ENCODE measurements around the gene EYA2. TPM values are rescaled to one million over a fixed set of nuclear protein-coding genes. Genes with fewer than 3 reads are reported as not detected.

Gene EYA2
- total RNA-seq, 1 experiment from 2014 or later: 0.74 TPM

GRCh38 chr20:47041396-47041899 is 146.8 kb downstream of the EYA2 start:
- no peak overlapping the region for H3K18ac ChIP-seq (ENCODE audit: insufficient read length, low read depth, low read length)
- H3K27ac ChIP-seq (ENCODE audit: insufficient read length, low read depth, low read length): no peak overlapping the region
- peaks cover 11% of the 10 kb centered on the region in 2 experiments for H3K9me3 Mint-ChIP-seq
- no peak for DNase-seq
- H2BK5ac ChIP-seq (ENCODE audit: insufficient read length, low read length): no peak overlapping the region
- H2BK12ac ChIP-seq (ENCODE audit: insufficient read length, low read depth, low read length): no peak overlapping the region
- H3K23ac ChIP-seq (ENCODE audit: insufficient read length, low read depth, low read length): no peak overlapping the region
- H3K27ac Mint-ChIP-seq: no peak overlapping the region
- H2AFZ ChIP-seq (ENCODE audit: low read length): no peak overlapping the region
- H3K27me3 Mint-ChIP-seq (ENCODE audit: low read depth): peaks cover 3% of the 10 kb centered on the region
- no peaks in the 10 kb centered on the region for H3K36me3 Mint-ChIP-seq (ENCODE audit: insufficient read depth in 1 of 3, low read depth in 3 of 3)
- H2AK5ac ChIP-seq (ENCODE audit: insufficient read length, low read length): no peak overlapping the region
- H3K27me3 ChIP-seq (ENCODE audit: insufficient read depth, low read length): no peaks in the 10 kb centered on the region
- H3K4me1 ChIP-seq (ENCODE audit: insufficient read depth, low read length): no peaks in the 10 kb centered on the region
- H3K4ac ChIP-seq (ENCODE audit: low read depth, low read length): no peak overlapping the region
- H3K14ac ChIP-seq (ENCODE audit: insufficient read depth, low read length): no peak overlapping the region
- WGBS (ENCODE audit: extremely low coverage, insufficient read length, low lambda C conversion rate): no CpG with 5 or more reads among the region's 4 CpGs
- no peak overlapping the region for H4K8ac ChIP-seq (replicated peaks; ENCODE audit: insufficient read length, low read depth, low read length)
- H4K20me1 ChIP-seq (ENCODE audit: control insufficient read depth, insufficient read depth, insufficient read length): no peaks in the 10 kb centered on the region
- no peak overlapping the region for H2BK120ac ChIP-seq (ENCODE audit: low read depth, low read length, poor library complexity, severe bottlenecking)
- H4K5ac ChIP-seq (ENCODE audit: insufficient read length, low read depth, low read length): no peak overlapping the region
- H3K56ac ChIP-seq (ENCODE audit: insufficient read length, low read depth, low read length): no peak overlapping the region
- no peaks in the 10 kb centered on the region for H3K23me2 ChIP-seq (ENCODE audit: insufficient read length, low read depth, low read length, poor library complexity, severe bottlenecking)
- no peaks in the 10 kb centered on the region for H3K9me3 ChIP-seq (ENCODE audit: control insufficient read depth, low read depth, low read length)
- H3T11ph ChIP-seq (ENCODE audit: low read length): no peak overlapping the region
- peaks cover 8 to 10% of the 10 kb centered on the region in 2 experiments; a peak in 3 of 4 replicates for H3K4me1 Mint-ChIP-seq
- H3K4me2 ChIP-seq (ENCODE audit: insufficient read depth, insufficient read length, low read length): no peak overlapping the region
- no peak overlapping the region for H2BK20ac ChIP-seq (ENCODE audit: low read depth, low read length, poor library complexity, severe bottlenecking)
- H3K79me1 ChIP-seq (ENCODE audit: insufficient read depth, low read depth, low read length, poor library complexity, severe bottlenecking): no peaks in the 10 kb centered on the region
- H4K91ac ChIP-seq (ENCODE audit: insufficient read length, low read depth, low read length): no peak overlapping the region
- H2BK15ac ChIP-seq (ENCODE audit: low read depth, low read length): no peak overlapping the region
- H3K79me2 ChIP-seq (ENCODE audit: insufficient read depth, low read length): no peaks in the 10 kb centered on the region
- no peak overlapping the region for H3K9ac ChIP-seq (ENCODE audit: extremely low read depth, insufficient read length, low read length)
- no peak overlapping the region for H3K4me3 Mint-ChIP-seq
- no peak for TF ChIP-seq CTCF (conservative IDR thresholded peaks at IDR 0.05)
